Fibroblast of pulmonary artery (primary cell): ENCODE measurements around the gene MYOD1.

Experiments used
- DNase-seq: peaks from one replicate; pipeline ENCODE4 v3.0.0-alpha.2; 2010; ENCODE audit warnings: low read depth
- H3K4me3 ChIP-seq: replicated peaks from 2 replicates; pipeline ENCODE4 v1.5.1; 2011; ENCODE audit warnings: low read depth, mild to moderate bottlenecking, control low read depth, low read length, moderate library complexity
- CTCF ChIP-seq: IDR thresholded peaks from 2 replicates; pipeline ENCODE4 v1.5.1; 2011; ENCODE audit warnings: mild to moderate bottlenecking, control low read depth, low read length, inconsistent platforms; ENCODE audit errors: missing control alignments

MYOD1 gene

GRCh38 chr11:17766073-17766359 lies 46.6 kb downstream of the MYOD1 start:
- TF ChIP-seq CTCF = no peak
- no peak for DNase-seq
- H3K4me3 ChIP-seq = no peak overlapping the region

- DNase-seq = no peak
- TF ChIP-seq CTCF = peak; percentile 15
- no peak overlapping the region for H3K4me3 ChIP-seq
Observed at GRCh38 chr11:17766590-17766989, 47.2 kb downstream of the MYOD1 start.

- TF ChIP-seq CTCF = no peak
- no peak overlapping the region for H3K4me3 ChIP-seq
- no peak for DNase-seq
Observed at GRCh38 chr11:17767301-17767885, 48.0 kb downstream of the MYOD1 start.

GRCh38 chr11:17767914-17768313 lies 48.5 kb downstream of the MYOD1 start:
- no peak for DNase-seq
- H3K4me3 ChIP-seq = no peak overlapping the region
- TF ChIP-seq CTCF = no peak

- no peak for TF ChIP-seq CTCF
- no peak for DNase-seq
- H3K4me3 ChIP-seq = no peak overlapping the region
Observed at GRCh38 chr11:17768547-17768946, 49.2 kb downstream of the MYOD1 start.

- no peak for DNase-seq
- no peak for TF ChIP-seq CTCF
- H3K4me3 ChIP-seq = no peak overlapping the region
Observed at GRCh38 chr11:17769218-17769617, 49.8 kb downstream of the MYOD1 start.

GRCh38 chr11:17770048-17770652 lies 50.8 kb downstream of the MYOD1 start:
- H3K4me3 ChIP-seq = no peak overlapping the region
- no peak for DNase-seq
- TF ChIP-seq CTCF = peak; percentile 1
